T-helper 1 cell treated with Interleukin-12 subunit alpha and Interleukin-12 subunit beta and Interleukin-4 antibody, amounts not matched to agents 30 μg/mL and 1 μg/mL, for 36 hours (primary cell): ENCODE measurements around the gene TP53TG3F.
"Not testable (repeated sequence)": the region's sequence is repeated elsewhere in the genome, so short reads cannot be mapped to it uniquely, and the experiment has no call there.

ENCODE experiments used
- H3K27ac Mint-ChIP-seq: one replicate; pipeline ENCODE4 v1.8.0; 2021; ENCODE audit warnings: mild to moderate bottlenecking, mixed read lengths
- H3K27me3 Mint-ChIP-seq: one replicate; pipeline ENCODE4 v1.8.0; 2021; ENCODE audit warnings: low read depth, mixed read lengths
- H3K36me3 Mint-ChIP-seq: one replicate; pipeline ENCODE4 v1.8.0; 2021; ENCODE audit warnings: low read depth, mixed read lengths
- H3K4me1 Mint-ChIP-seq: one replicate; pipeline ENCODE4 v1.8.0; 2021; ENCODE audit warnings: low read depth, mixed read lengths
- H3K4me3 Mint-ChIP-seq: one replicate; pipeline ENCODE4 v1.8.0; 2021; ENCODE audit warnings: mild to moderate bottlenecking, moderate library complexity, mixed read lengths
- H3K9me3 Mint-ChIP-seq: one replicate; pipeline ENCODE4 v1.8.0; 2021; ENCODE audit warnings: mixed read lengths

Gene TP53TG3F, protein sequence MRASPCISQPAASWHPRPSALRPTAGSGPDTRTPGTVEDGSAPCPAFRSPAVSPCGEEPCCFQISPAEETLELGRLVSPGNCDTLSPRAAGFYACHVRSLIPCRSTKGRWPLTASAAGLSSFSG

DNA sequence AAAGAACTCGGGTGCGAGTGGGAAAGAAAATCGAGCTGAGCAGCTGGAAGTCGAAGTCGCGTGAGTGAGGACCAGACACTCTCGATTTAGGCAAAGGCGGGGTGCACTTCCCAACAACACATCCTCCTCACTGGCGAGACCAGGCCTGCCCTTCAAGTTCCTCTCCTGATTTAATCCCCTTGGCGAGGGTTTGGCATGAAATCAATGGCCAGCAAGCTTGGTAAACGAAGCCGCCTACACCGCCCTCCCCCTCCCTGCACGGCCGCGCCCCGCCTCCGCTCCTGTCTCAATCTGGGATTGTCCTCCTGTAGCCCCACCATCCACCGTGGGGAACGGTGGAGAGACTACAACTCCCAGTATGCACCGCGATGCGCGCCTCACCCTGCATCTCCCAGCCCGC is at the start of gene TP53TG3F:
Gene TP53TG3F, plus strand, starts transcription at position 301 of the 400 bp plus-strand sequence. Its CDS starts 68 bp downstream, at position 369.
- not testable (repeated sequence) for H3K27me3 Mint-ChIP-seq, H3K9me3 Mint-ChIP-seq, H3K4me1 Mint-ChIP-seq, H3K27ac Mint-ChIP-seq, H3K36me3 Mint-ChIP-seq, H3K4me3 Mint-ChIP-seq

DNA sequence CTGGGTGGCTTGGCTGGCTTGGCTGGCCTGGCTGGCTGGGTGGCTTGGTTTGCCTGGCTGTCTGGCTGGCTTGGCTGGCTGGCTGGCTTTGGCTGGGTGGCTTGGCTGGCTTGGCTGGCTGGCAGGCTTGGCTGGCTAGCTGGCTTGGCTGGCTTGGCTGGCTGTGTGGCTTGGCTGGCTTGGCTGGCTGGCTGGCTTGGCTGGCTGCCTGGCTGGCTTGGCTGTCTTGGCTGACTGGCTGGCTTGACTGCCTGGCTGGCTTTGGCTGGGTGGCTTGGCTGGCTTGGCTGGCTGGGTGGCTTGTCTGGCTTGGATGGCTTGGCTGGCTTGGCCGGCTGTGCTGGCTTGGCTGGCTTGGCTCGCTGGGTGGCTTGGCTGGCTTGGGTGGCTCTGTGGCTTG is 32.2 kb downstream of the TP53TG3F start:
- H3K27me3 Mint-ChIP-seq, H3K4me1 Mint-ChIP-seq, H3K9me3 Mint-ChIP-seq, H3K36me3 Mint-ChIP-seq, H3K27ac Mint-ChIP-seq, H3K4me3 Mint-ChIP-seq: not testable (repeated sequence)

DNA sequence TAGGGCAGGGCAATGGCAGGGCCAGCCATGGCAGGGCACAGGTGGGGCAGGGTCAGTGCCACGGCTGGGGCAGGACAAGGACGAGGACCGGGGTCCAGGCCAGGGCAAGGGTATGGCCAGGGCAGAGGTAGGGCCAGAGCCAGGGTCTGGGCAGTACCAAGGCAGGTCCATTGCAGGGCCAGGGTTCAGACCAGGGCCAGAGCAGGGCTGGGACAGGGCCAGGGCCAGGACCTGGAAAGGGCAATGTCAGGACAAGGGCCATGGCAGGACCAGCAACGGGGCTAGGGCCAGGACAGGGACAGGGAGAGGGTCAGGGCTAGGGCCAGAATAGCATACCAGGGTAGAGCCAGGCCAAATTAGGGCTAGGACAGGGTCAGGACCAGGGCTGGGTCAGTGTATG is 47.8 kb downstream of the TP53TG3F start:
- not testable (repeated sequence) for H3K27me3 Mint-ChIP-seq, H3K4me1 Mint-ChIP-seq, H3K9me3 Mint-ChIP-seq, H3K27ac Mint-ChIP-seq, H3K4me3 Mint-ChIP-seq, H3K36me3 Mint-ChIP-seq

GRCh38 chr16:33509070-33509469 is 49.7 kb downstream of the TP53TG3F start:
- H3K36me3 Mint-ChIP-seq, H3K4me1 Mint-ChIP-seq, H3K27ac Mint-ChIP-seq, H3K27me3 Mint-ChIP-seq, H3K4me3 Mint-ChIP-seq, H3K9me3 Mint-ChIP-seq: not testable (repeated sequence)

DNA sequence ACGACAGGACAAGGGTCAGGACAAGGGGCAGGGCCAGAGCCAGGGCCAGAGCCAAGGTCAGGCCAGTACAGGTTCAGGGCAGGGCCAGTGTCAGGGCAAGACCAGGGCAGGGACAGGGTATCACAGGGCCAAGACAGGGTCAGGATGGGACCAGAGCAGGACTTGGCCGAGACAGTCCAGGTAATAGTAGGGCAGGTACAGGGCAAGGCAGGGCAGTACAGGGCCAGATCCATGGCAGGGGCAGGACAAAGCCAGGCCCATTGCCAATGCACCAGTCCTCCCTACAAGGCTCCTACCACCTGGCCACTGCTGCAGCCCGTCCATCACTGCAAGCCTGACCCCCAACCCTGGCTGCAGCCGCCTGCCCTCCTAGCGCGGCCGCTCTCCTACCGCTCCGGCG is 50.5 kb downstream of the TP53TG3F start:
- H3K4me3 Mint-ChIP-seq, H3K36me3 Mint-ChIP-seq, H3K4me1 Mint-ChIP-seq, H3K27me3 Mint-ChIP-seq, H3K9me3 Mint-ChIP-seq, H3K27ac Mint-ChIP-seq: not testable (repeated sequence)
